ENCODE results near the gene TPT1. TPM values are rescaled to one million over a fixed set of nuclear protein-coding genes. Genes with fewer than 3 reads are reported as not detected.
"Not testable (repeated sequence)": the region's sequence is repeated elsewhere in the genome, so short reads cannot be mapped to it uniquely, and the experiment has no call there.

The TPT1 gene
- 4,303 TPM for total RNA-seq

DNA sequence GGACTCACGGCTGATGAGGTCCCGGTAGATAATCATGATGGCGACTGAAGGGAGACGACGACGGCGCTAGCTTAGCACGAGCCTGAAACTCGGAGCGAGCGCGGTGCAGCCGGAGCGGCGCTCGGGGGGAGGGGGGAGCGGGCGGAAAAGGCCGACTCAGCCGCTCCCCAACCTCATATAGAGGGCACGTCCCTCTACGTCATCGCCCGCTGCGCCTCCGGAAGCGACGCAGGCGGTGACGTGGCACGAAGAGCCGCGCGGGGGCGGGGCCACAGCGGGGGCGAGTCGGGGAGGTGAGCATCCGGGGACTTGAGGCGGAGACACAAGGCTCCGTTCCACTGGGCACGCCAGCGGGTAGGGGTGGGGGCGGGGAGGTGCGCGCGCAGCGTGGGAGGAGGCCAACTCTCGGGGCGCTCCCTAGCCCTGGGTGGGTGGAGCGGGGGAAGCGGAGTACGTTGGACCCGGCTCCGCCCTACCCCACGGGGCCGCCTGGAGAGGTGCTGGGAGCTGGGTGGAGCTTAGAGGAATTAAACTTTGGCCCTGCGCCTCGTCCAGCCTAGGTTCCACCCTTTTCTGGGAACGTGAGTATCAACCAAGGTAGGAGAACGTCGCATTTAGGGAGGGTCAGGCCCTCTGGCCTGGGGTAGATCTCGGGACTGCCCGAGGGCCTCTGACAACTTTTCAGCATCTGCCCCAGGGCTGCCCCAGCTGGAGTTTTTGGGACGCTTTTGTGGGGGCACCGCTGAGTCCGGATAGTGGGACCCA lies at the start of gene TPT1:
Gene TPT1, minus strand, starts transcription at position 150 of the 765 bp plus-strand sequence. Its CDS starts 114 bp downstream, at position 36.
- ATAC-seq = peak; percentile 92

GRCh38 chr13:45390348-45390747 lies 49.4 kb upstream of the TPT1 start:
- not testable (repeated sequence) for ATAC-seq

- no peak for ATAC-seq
Measured at GRCh38 chr13:45388664-45389063, 47.7 kb upstream of the TPT1 start.

DNA sequence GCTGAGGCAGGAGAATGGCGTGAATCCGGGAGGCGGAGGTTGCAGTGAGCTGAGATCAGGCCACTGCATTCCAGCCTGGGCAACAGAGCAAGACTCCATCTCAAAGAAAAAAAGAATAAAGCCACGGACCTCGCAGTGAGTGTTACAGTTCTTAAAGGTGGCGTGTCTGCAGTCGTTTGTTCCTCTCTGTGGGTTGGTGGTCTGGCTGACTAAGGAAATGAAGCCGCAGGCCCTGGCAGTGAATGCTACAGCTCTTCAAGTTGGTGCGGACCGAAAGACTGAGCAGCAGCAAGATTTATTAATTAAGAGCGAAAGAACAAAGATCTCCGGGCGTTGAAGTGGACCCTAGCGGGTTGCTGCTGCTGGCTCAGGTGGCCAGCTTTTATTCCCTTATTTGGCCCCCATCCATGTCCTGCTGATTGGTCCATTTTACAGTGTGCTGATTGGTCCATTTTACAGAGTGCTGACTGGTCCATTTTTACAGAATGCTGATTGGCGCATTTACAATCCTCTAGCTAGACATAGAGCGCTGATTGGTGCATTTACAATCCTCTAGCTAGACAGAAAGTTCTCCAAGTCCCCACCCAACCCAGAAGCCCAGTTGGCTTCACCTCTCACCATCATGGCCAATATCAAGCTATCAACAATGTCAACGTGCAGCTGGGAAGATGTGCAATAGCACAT lies 46.1 kb upstream of the TPT1 start:
- not testable (repeated sequence) for ATAC-seq

DNA sequence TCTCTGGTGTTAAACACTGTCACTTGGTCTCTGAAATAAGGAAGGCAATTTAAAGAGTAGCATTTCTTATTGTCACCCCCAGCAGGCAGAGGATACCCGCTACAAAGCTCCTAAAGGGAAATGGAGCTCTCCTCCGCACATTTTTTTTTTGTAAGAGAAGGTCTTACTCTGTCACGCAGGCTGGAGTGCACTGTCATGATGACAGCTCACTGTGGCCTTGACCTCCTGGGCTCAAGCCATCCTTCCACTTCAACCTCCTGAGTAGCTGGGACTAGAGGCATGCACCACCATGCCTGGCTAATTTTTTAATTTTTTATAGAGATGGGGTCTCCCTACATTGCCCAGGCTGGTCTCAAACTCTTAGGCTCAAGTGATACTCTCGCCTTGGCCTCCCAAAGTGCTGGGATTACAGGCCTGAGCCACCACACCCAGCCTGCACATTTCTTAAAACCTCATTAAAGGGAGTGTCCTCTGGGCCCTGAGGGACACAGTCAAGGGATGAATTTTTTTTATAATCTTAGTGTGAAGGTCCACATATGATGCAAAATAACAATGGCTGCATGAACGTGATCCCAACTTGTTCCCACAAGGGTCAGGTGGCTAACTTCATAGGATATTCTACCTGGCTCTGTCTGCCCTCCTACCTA lies 45.0 kb upstream of the TPT1 start:
- no peak for ATAC-seq

DNA sequence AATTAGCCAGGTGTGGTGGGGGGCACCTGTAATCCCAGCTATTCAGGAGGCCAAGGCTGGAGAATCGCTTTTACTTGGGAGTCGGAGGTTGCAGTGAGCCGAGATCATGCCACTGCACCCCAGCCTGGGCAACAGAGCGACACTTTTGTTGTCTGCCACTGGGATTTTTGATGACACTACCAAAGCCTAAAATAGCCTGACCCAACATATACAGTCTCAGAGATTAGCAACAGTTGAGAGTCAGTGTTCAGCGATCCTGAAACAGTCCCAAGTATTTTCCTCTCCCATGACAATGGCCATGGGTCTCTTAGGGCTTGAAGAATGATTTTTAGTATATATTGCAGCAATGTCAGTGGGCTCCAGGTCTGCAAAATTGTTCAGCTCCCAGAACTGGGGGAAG lies 44.3 kb upstream of the TPT1 start:
- ATAC-seq = no peak

DNA sequence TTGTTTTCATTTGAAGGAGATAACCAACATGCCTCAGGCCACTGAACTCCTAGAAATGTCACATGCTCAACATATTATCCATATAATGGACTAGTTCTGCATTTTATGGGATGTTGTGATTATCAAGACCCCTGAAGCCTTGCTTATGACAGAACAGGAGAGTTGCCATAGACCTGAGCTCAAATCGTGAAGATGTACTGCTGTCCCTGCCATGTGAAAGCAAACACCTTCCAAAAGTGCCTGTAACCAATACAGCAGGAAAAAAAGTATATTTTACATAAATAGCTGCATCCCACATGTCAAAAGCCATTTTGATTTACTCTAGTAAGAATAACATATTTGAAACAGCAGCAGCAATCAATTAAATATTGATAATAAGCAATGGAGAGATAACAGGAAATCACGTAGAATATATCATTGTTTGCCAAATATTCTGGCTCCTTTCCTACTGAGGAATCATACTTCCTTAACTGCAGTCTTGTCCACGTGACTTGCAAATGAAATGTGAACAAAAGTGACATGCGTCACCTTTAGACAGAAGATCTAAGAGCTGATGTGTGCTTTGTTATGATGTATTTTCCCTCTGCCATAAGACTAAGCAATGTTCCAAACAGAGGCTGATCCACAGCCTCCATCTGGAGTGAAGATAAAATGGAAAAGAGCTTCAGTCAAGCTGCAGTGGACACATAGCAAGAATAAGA lies 43.6 kb upstream of the TPT1 start:
- ATAC-seq = peak; percentile 18

GRCh38 chr13:45382739-45383138 lies 41.8 kb upstream of the TPT1 start:
- ATAC-seq = not testable (repeated sequence)

GRCh38 chr13:45381196-45381595 lies 40.2 kb upstream of the TPT1 start:
- no peak for ATAC-seq

- ATAC-seq = not testable (repeated sequence)
Measured at GRCh38 chr13:45380708-45381107, 39.7 kb upstream of the TPT1 start.

GRCh38 chr13:45379516-45379915 lies 38.5 kb upstream of the TPT1 start:
- ATAC-seq = not testable (repeated sequence)

GRCh38 chr13:45378786-45379185 lies 37.8 kb upstream of the TPT1 start:
- ATAC-seq = not testable (repeated sequence)

- not testable (repeated sequence) for ATAC-seq
Measured at GRCh38 chr13:45377314-45377713, 36.3 kb upstream of the TPT1 start.

DNA sequence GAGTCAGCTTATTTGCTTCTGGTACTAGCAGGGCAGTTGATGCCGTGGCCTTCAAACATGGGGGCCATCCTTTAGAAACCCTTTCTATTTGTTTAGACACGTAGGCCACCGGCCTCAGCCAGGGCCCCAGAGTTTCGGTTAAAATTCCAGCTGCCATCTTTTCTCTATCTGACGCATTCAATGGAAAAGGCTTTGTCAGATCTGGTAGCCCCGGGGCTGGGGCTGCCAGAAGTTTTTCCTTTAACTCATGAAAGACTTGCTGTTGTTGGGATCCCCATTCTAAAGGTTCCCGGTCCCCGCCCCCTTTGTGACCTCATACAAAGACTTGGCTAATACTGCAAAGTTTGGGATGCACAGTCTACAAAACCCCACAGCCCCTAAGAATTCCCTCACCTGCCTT lies 35.7 kb upstream of the TPT1 start:
- not testable (repeated sequence) for ATAC-seq

DNA sequence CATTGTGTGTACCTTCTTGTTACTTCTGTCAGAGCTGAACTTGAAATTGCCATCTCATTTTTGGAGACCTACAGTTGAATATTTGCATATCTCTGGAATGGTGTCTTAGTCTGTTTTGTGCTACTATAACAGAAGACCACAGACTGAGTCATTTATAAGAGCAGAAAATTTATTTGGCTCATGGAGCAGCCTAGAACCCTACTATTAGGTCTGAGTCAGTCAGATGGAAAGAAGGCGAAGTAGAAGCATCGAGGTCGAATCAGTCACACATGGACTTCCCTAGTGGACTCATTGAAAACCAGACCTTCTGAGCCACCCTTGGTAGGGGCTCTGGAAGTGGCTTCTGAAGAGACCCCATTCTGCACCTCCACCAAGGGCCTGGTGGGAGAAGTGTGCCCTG lies 33.9 kb upstream of the TPT1 start:
- ATAC-seq = no peak

- ATAC-seq = peak; percentile 53
Measured at GRCh38 chr13:45373162-45373547, 32.2 kb upstream of the TPT1 start.

DNA sequence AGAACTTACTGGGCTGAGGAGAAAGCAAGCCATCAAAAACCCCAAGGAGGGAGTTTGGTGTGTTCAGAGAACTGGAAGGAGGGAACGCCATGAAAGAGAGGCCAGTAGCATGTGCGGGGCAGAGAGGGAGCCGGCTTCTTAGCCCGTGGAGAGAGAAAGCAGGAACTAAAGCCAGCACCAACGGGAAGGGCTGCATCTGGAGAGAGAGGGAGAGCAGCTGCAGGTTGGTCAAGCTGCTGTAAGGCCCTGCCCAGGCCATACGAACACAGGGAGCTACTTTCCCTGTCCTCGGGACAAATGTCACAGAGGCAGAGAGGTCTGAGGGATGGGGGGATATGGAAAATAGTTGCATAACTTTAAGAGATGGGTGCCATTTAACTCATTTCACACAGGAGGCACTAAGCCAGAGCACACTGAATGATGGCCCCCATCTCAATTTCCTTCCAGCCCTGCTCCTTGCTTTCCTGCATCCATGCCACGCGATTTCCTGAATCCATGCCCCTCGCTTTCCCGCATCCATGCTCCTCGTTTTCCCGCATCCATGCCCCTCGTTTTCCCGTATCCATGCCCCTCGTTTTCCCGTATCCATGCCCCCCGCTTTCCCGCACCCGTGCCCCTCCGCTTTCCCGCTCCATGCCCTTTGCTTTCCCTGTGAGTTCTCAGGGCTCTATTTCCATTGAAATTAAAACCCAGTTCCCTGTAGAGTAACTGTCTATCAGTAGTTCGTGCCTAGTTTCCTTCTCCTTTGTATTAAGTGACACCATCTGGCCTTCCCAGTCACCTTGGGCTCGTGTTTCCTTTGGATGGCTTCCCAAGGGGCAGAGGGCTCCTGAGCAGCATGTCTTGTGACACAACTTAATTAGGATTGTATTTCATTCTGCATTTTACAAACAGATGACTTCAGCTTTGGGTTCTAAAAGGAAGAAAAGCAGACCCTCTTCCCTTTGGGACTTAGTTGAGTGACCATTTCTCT lies 31.5 kb upstream of the TPT1 start:
- no peak for ATAC-seq

DNA sequence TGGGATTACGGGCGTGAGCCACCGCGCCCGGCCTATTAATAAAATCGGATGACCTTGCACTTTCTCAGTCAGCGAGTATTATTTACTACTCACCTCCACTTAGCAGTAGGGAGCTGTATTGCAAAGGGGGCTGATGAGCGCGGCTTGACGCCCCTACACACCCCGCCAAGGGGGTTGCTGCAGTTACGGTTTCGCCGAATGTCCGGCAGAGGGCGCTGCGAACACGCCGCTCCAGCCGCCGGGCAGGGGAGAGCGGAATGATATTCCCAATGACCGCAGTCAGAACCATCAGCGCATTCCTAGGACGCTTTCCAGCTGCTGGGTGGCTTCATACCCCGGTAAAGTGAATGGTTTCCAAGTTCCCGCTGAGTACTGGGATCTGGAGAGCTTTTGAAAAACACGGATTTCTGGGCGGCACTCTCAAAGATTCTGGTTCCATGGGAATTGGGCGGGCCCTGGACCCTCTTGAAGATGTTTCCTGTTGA lies 30.0 kb upstream of the TPT1 start:
- peak; percentile 14 for ATAC-seq

DNA sequence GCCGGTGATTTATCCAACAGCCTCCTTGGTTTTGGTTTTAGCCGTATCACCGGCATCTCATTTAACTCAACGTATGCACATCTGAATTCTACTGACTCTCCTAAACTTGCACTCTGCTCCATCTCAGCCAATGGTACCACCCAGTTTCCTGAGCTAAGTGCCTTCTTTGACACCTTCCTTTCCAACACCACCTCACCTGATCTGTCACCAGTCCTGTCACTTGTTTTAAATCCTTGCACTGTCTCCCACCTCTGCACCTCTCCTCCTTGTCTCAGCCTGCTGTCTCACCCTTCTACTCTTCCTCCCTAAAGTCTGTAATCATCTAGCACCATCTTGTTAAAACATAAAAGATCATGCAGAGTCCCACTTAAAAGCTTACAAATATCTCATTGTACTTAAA lies 28.1 kb upstream of the TPT1 start:
- no peak for ATAC-seq

DNA sequence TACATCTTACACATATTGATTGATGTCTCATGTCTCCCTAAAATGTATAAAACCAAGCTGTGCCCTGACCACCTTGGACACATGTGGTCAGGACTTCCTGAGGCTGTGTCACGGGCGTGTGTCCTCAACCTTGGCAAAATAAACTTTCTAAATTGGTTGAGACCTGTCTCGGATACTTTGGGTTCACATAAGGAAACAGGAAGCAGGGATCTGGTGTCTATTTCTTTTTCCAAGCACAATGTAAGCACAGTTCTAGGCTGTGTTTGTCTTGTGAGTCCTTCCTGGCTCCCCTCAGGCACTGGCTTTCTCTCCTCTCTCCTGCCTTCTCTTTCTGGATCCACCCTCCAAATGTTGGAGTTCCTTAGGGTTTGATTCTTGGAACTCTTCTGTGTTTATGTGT lies 27.6 kb upstream of the TPT1 start:
- peak; percentile 28 for ATAC-seq

GRCh38 chr13:45368005-45368404 lies 27.0 kb upstream of the TPT1 start:
- no peak for ATAC-seq

DNA sequence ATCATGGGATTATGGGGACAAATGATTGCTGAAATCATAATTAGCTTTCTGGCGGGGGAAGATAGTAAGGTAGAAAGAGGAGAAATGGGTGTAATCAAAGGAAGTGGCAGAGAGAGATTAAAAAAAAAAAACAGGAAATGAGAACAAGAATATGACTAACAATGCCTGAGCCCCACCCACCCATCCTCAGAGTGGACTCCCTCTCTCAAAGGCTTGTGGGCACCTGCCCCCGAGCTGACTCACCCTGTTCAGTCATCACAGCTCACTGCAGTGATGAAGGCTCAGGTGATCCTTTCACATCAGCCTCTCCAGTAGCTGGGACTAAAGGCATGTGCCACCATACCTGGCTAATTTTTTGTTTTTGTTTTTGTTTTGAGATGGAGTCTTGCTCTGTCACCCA lies 26.4 kb upstream of the TPT1 start:
- ATAC-seq = peak; percentile 96

Data from esophagus mucosa (tissue), 1 donor.